Measurements from ENCODE around the gene SIGLEC5. TPM values are rescaled to one million over a fixed set of nuclear protein-coding genes. Genes with fewer than 3 reads are reported as not detected.

The SIGLEC5 gene
- total RNA-seq, 1 donor from 2014 or later, result not detected

- Mint-ChIP-seq H3K9me3 (ENCODE audit: low read depth) (peaks cover 21% of the 10 kb centered on the region), H3K27ac (ENCODE audit: unreplicated experiment) (no peak overlapping the region), H3K27me3 (ENCODE audit: low read depth) (peaks cover 26% of the 10 kb centered on the region), H3K4me3 (ENCODE audit: unreplicated experiment) (no peak overlapping the region), H3K4me1 (ENCODE audit: low read depth) (no peaks in the 10 kb centered on the region), H3K36me3 (ENCODE audit: low read depth) (no peaks in the 10 kb centered on the region)
- no peak for DNase-seq (ENCODE audit: low spot score)
- no peak for TF ChIP-seq CTCF (IDR thresholded peaks at IDR 0.05)
Measured at GRCh38 chr19:51639916-51640315, 9.7 kb upstream of the SIGLEC5 start.

GRCh38 chr19:51637362-51637978 lies 7.3 kb upstream of the SIGLEC5 start:
- Mint-ChIP-seq H3K27me3 (ENCODE audit: low read depth) (peaks cover 16% of the 10 kb centered on the region), H3K27ac (ENCODE audit: unreplicated experiment) (no peak overlapping the region), H3K4me3 (ENCODE audit: unreplicated experiment) (no peak overlapping the region), H3K9me3 (ENCODE audit: low read depth) (peaks cover 21% of the 10 kb centered on the region), H3K36me3 (ENCODE audit: low read depth) (no peaks in the 10 kb centered on the region), H3K4me1 (ENCODE audit: low read depth) (no peaks in the 10 kb centered on the region)
- no peak for DNase-seq (ENCODE audit: low spot score)
- peak; percentile 65 for TF ChIP-seq CTCF (IDR thresholded peaks at IDR 0.05)

GRCh38 chr19:51632126-51632525 lies 1.9 kb upstream of the SIGLEC5 start:
- DNase-seq (ENCODE audit: low spot score), result no peak
- Mint-ChIP-seq H3K27me3 (ENCODE audit: low read depth) (peaks cover 7% of the 10 kb centered on the region), H3K9me3 (ENCODE audit: low read depth) (peaks cover 8% of the 10 kb centered on the region), H3K36me3 (ENCODE audit: low read depth) (no peaks in the 10 kb centered on the region), H3K4me3 (ENCODE audit: unreplicated experiment) (no peak overlapping the region), H3K4me1 (ENCODE audit: low read depth) (no peaks in the 10 kb centered on the region), H3K27ac (ENCODE audit: unreplicated experiment) (no peak overlapping the region)
- no peak for TF ChIP-seq CTCF (IDR thresholded peaks at IDR 0.05)

- Mint-ChIP-seq H3K4me3 (ENCODE audit: unreplicated experiment) (no peak overlapping the region), H3K9me3 (ENCODE audit: low read depth) (peaks cover 6% of the 10 kb centered on the region), H3K27ac (ENCODE audit: unreplicated experiment) (no peak overlapping the region), H3K27me3 (ENCODE audit: low read depth) (peaks cover 14% of the 10 kb centered on the region), H3K36me3 (ENCODE audit: low read depth) (no peaks in the 10 kb centered on the region), H3K4me1 (ENCODE audit: low read depth) (no peaks in the 10 kb centered on the region)
- no peak for DNase-seq (ENCODE audit: low spot score)
- TF ChIP-seq CTCF (IDR thresholded peaks at IDR 0.05), result no peak
Measured at GRCh38 chr19:51628153-51628939, 1.9 kb downstream of the SIGLEC5 start.

GRCh38 chr19:51627491-51628138 lies 2.6 kb downstream of the SIGLEC5 start:
- TF ChIP-seq CTCF (IDR thresholded peaks at IDR 0.05), result no peak
- DNase-seq (ENCODE audit: low spot score), result no peak
- H3K4me1 Mint-ChIP-seq (ENCODE audit: low read depth), result no peaks in the 10 kb centered on the region
- H3K27ac Mint-ChIP-seq (ENCODE audit: unreplicated experiment), result no peak overlapping the region
- peaks cover 7% of the 10 kb centered on the region for H3K9me3 Mint-ChIP-seq (ENCODE audit: low read depth)
- peaks cover 14% of the 10 kb centered on the region for H3K27me3 Mint-ChIP-seq (ENCODE audit: low read depth)
- H3K4me3 Mint-ChIP-seq (ENCODE audit: unreplicated experiment), result no peak overlapping the region
- H3K36me3 Mint-ChIP-seq (ENCODE audit: low read depth), result no peaks in the 10 kb centered on the region
